H1 (cell line): ENCODE results near the gene AMOTL2. TPM values are rescaled to one million over a fixed set of nuclear protein-coding genes. Genes with fewer than 3 reads are reported as not detected.
A peak's percentile ranks its signal among the peaks of the same experiment; 100 is the strongest.

Source experiments
- CTCF ChIA-PET: fragments of 300-600 bp; sonication (Branson Sonifier 250); formaldehyde crosslinking; loops from one replicate; lab custom pipeline; 2021; ENCODE audit not compliant: partially characterized antibody; lab: Charles Lee
- POLR2A ChIA-PET: fragments of 300-600 bp; sonication (Branson Sonifier 250); formaldehyde crosslinking; loops from one replicate; lab custom pipeline; 2021; ENCODE audit warnings: inconsistent platforms; ENCODE audit not compliant: partially characterized antibody; lab: Charles Lee
- DNase-seq, 2 experiments: peaks; one replicate each; pipeline versions ENCODE4 v3.0.0 to v3.0.0-alpha.2; 2010 to 2022; ENCODE audit warnings: low spot score in 2 of 2, low read depth in 1 of 2, mixed read lengths in 1 of 2
- FAIRE-seq: peaks from 2 replicates; lab custom pipeline; 2011; peaks lifted over from hg19 to GRCh38; lab: Jason Lieb, UNC
- H2AFZ ChIP-seq: 2 replicates; pipeline ENCODE4 v1.8.1; 2012; ENCODE audit warnings: low read length, inconsistent platforms
- H2AK5ac ChIP-seq: 2 replicates; pipeline ENCODE4 v1.6.1; 2013; ENCODE audit warnings: low read depth, low read length
- H2BK120ac ChIP-seq: replicated peaks from 2 replicates; pipeline ENCODE3; 2013; ENCODE audit warnings: low read depth, low read length, inconsistent platforms
- H2BK12ac ChIP-seq: 2 replicates; pipeline ENCODE4 v1.6.1; 2013; ENCODE audit warnings: low read depth, low read length
- H2BK15ac ChIP-seq: 2 replicates; pipeline ENCODE4 v1.6.1; 2013; ENCODE audit warnings: low read length
- H2BK20ac ChIP-seq: 2 replicates; pipeline ENCODE4 v1.6.1; 2013; ENCODE audit warnings: low read length
- H2BK5ac ChIP-seq: 2 replicates; pipeline ENCODE4 v1.6.1; 2013; ENCODE audit warnings: low read depth, low read length
- H3K14ac ChIP-seq: 2 replicates; pipeline ENCODE4 v1.6.1; 2013; ENCODE audit warnings: inconsistent platforms; ENCODE audit not compliant: insufficient read length
- H3K18ac ChIP-seq: 2 replicates; pipeline ENCODE4 v1.6.1; 2013; ENCODE audit warnings: low read length; ENCODE audit errors: extremely low read depth
- H3K23ac ChIP-seq: 2 replicates; pipeline ENCODE4 v1.6.1; 2013; ENCODE audit warnings: inconsistent platforms; ENCODE audit not compliant: insufficient read length
- H3K23me2 ChIP-seq: 2 replicates; pipeline ENCODE4 v1.6.1; 2013; ENCODE audit warnings: low read depth, low read length
- H3K27ac ChIP-seq: 2 replicates; pipeline ENCODE4 v1.6.1; 2011; ENCODE audit warnings: low read depth, low read length, inconsistent platforms
- H3K27me3 ChIP-seq, 4 experiments: replicated peaks in 1 of 4; 1 replicate in 1 of 4; 2 replicates in 3 of 4; pipeline versions ENCODE4 v1.6.1 to v1.8.1; 2011 to 2013; ENCODE audit warnings: low read length in 3 of 4, mild to moderate bottlenecking in 3 of 4, inconsistent platforms in 2 of 4, mixed read lengths in 2 of 4, moderate library complexity in 1 of 4; ENCODE audit not compliant: control insufficient read depth in 3 of 4, insufficient read depth in 3 of 4; ENCODE audit errors: extremely low read depth in 1 of 4
- H3K36me3 ChIP-seq, 4 experiments: 2 replicates each; pipeline versions ENCODE4 v1.6.1 to v1.8.1; 2011 to 2013; ENCODE audit warnings: mild to moderate bottlenecking in 4 of 4, low read length in 3 of 4, moderate library complexity in 2 of 4, control low read depth in 1 of 4, inconsistent platforms in 1 of 4; ENCODE audit not compliant: insufficient read depth in 4 of 4, control insufficient read depth in 2 of 4
- H3K4ac ChIP-seq: replicated peaks from 2 replicates; pipeline ENCODE3; 2013; ENCODE audit warnings: low read length, low read depth, mixed read lengths, inconsistent platforms; ENCODE audit not compliant: insufficient read length
- H3K4me1 ChIP-seq, 4 experiments: replicated peaks in 1 of 4; 1 replicate in 1 of 4; 2 replicates in 3 of 4; pipeline versions ENCODE4 v1.6.1 to v1.8.1; 2011 to 2013; ENCODE audit warnings: low read length in 3 of 4, inconsistent platforms in 2 of 4, mixed read lengths in 1 of 4; ENCODE audit not compliant: insufficient read depth in 4 of 4, control insufficient read depth in 3 of 4
- H3K4me2 ChIP-seq, 2 experiments: 2 replicates each; pipeline versions ENCODE4 v1.6.1 to v1.8.1; 2011 to 2013; ENCODE audit warnings: low read depth in 2 of 2, low read length in 2 of 2, control low read depth in 1 of 2, inconsistent platforms in 1 of 2, mild to moderate bottlenecking in 1 of 2; ENCODE audit not compliant: insufficient read depth in 1 of 2
- H3K4me3 ChIP-seq, 4 experiments: fragments of 200-600, 300-600 bp in 1 of 4; sonication (generic), shearing (Covaris generic), sonication (Bioruptor Twin) in 1 of 4; 2 replicates each; pipeline versions ENCODE4 v1.5.1 to v1.8.1; 2011 to 2016; ENCODE audit warnings: low read length in 4 of 4, low read depth in 3 of 4, control low read depth in 2 of 4, inconsistent platforms in 2 of 4, mild to moderate bottlenecking in 2 of 4, mixed read lengths in 1 of 4, moderate library complexity in 1 of 4; ENCODE audit not compliant: insufficient read depth in 2 of 4; ENCODE audit errors: extremely low read depth in 1 of 4
- H3K56ac ChIP-seq: replicated peaks from 2 replicates; pipeline ENCODE3; 2013; ENCODE audit warnings: low read depth, mild to moderate bottlenecking, mixed read lengths, low read length, inconsistent platforms; ENCODE audit not compliant: insufficient read length
- H3K79me1 ChIP-seq: 2 replicates; pipeline ENCODE4 v1.6.1; 2013; ENCODE audit warnings: low read depth, low read length, control low read depth
- H3K79me2 ChIP-seq, 2 experiments: 2 replicates each; pipeline versions ENCODE4 v1.6.1 to v1.8.1; 2012 to 2013; ENCODE audit warnings: low read length in 2 of 2, mild to moderate bottlenecking in 2 of 2, inconsistent platforms in 1 of 2; ENCODE audit not compliant: insufficient read depth in 2 of 2, control insufficient read depth in 1 of 2
- H3K9ac ChIP-seq, 4 experiments: replicated peaks in 1 of 4; 1 replicate in 1 of 4; 2 replicates in 3 of 4; pipeline versions ENCODE4 v1.6.1 to v1.8.1; 2011 to 2013; ENCODE audit warnings: low read depth in 3 of 4, low read length in 3 of 4, control low read depth in 2 of 4, mild to moderate bottlenecking in 2 of 4, moderate library complexity in 2 of 4, inconsistent platforms in 1 of 4; ENCODE audit errors: extremely low read depth in 1 of 4
- H3K9me3 ChIP-seq, 2 experiments: 2 replicates each; pipeline versions ENCODE4 v1.6.1 to v1.8.1; 2012 to 2013; ENCODE audit warnings: mild to moderate bottlenecking in 2 of 2, moderate library complexity in 2 of 2, control low read depth in 1 of 2, inconsistent platforms in 1 of 2, low read depth in 1 of 2, low read length in 1 of 2, mixed read lengths in 1 of 2; ENCODE audit not compliant: insufficient read depth in 2 of 2
- H4K20me1 ChIP-seq, 2 experiments: replicated peaks in 1 of 2; 2 replicates each; pipeline versions ENCODE3 to v1.8.1; 2011 to 2013; ENCODE audit warnings: inconsistent platforms in 2 of 2, low read length in 2 of 2, mild to moderate bottlenecking in 1 of 2; ENCODE audit not compliant: insufficient read depth in 2 of 2, control insufficient read depth in 1 of 2
- H4K5ac ChIP-seq: 2 replicates; pipeline ENCODE4 v1.6.1; 2013; ENCODE audit warnings: low read length, low read depth, mixed read lengths, inconsistent platforms; ENCODE audit not compliant: insufficient read length
- H4K8ac ChIP-seq: 2 replicates; pipeline ENCODE4 v1.8.0; 2013; ENCODE audit warnings: mild to moderate bottlenecking, moderate library complexity, low read length, inconsistent platforms; ENCODE audit not compliant: insufficient read depth; ENCODE audit errors: extremely low read depth
- H4K91ac ChIP-seq: replicated peaks from 2 replicates; pipeline ENCODE3; 2013; ENCODE audit warnings: low read length, mixed read lengths, inconsistent platforms; ENCODE audit not compliant: insufficient read length
- CBX5 ChIP-seq: fragments of 300-800, 300-1000 bp; sonication (generic); IDR thresholded peaks from 2 replicates; pipeline ENCODE4 v1.7.1; 2016; ENCODE audit warnings: antibody characterized with exemption, low read length, low read depth
- EZH2 ChIP-seq: fragments of 200-600 bp; sonication (generic); IDR thresholded peaks from 2 replicates; pipeline ENCODE4 v1.7.1; 2012; ENCODE audit warnings: low read depth, mild to moderate bottlenecking, moderate library complexity, low read length, inconsistent platforms; ENCODE audit not compliant: severe bottlenecking
- KDM5A ChIP-seq: fragments of 200-600 bp; IDR thresholded peaks from 2 replicates; pipeline ENCODE4 v1.7.1; 2012; ENCODE audit warnings: mild to moderate bottlenecking, low read length, inconsistent platforms, mixed read lengths
- NRF1 ChIP-seq: IDR thresholded peaks from 2 replicates; pipeline ENCODE4 v1.6.1; 2011; ENCODE audit warnings: mild to moderate bottlenecking, low read depth, low read length, improper control_type of control experiment
- RBBP5 ChIP-seq: IDR thresholded peaks from 2 replicates; pipeline ENCODE4 v1.7.1; 2012; ENCODE audit warnings: low read depth, mild to moderate bottlenecking, inconsistent platforms, low read length, moderate library complexity, borderline replicate concordance
- SAP30 ChIP-seq: fragments of 300-600 bp; sonication (generic); IDR thresholded peaks from 2 replicates; pipeline ENCODE4 v1.7.1; 2012; ENCODE audit warnings: low read length, moderate library complexity, mild to moderate bottlenecking, inconsistent platforms; ENCODE audit not compliant: insufficient read depth, insufficient replicate concordance
- TCF12 ChIP-seq: IDR thresholded peaks from 2 replicates; pipeline ENCODE4 v1.6.1; 2011; ENCODE audit warnings: low read depth, mild to moderate bottlenecking, low read length
- WGBS, 2 experiments: shearing (Covaris generic) in 1 of 2; methylation state at CpG; one replicate each; pipeline versions ENCODE4 v1.1.6 to v1.1.7; 2013 to 2015; ENCODE audit warnings: low lambda C conversion rate in 2 of 2, mixed read lengths in 2 of 2, inconsistent platforms in 1 of 2, low coverage in 1 of 2, missing lambda C conversion rate in 1 of 2; ENCODE audit not compliant: insufficient replicate concordance in 2 of 2, insufficient coverage in 1 of 2, insufficient read length in 1 of 2; ENCODE audit errors: extremely low coverage in 1 of 2, missing lambda C conversion rate in 1 of 2; 5-methylcytosine and 5-hydroxymethylcytosine counted together
- polyA plus RNA-seq, 7 experiments: library from polyadenylated mRNA; depleted of rRNA in 3 of 7; stranded (reverse) in 5 of 7; unstranded in 2 of 7; fragments of >200 nt in 5 of 7; fragments of 200-250 nt in 2 of 7; gene quantifications; 1 replicate in 5 of 7; 2 replicates in 1 of 7; 4 replicates in 1 of 7; pipeline versions ENCODE4 v1.2.1 to v1.2.3, GENCODE V29; 2011 to 2013; ENCODE audit warnings: missing spikeins in 2 of 7, mixed read lengths in 2 of 7
- total RNA-seq: library from RNA; stranded (reverse); fragmentation: NEBNext Ultra II Directional; extraction: Animal tissue kit (Norgen Biotek cat#: 25700); gene quantifications from 2 replicates; pipeline ENCODE4 v1.2.1, GENCODE V29; 2021
- TF ChIP-seq, protein P1 (sequence below): IDR thresholded peaks from 2 replicates; pipeline ENCODE4 v1.6.1; 2011; ENCODE audit warnings: low read length, improper control_type of control experiment

Gene AMOTL2
- total and polyA plus RNA-seq, 2 of the 8 experiments (the other 6 are each of a cell fraction or from before 2014, with no cell fraction given): 19.0 to 63.7 TPM

DNA sequence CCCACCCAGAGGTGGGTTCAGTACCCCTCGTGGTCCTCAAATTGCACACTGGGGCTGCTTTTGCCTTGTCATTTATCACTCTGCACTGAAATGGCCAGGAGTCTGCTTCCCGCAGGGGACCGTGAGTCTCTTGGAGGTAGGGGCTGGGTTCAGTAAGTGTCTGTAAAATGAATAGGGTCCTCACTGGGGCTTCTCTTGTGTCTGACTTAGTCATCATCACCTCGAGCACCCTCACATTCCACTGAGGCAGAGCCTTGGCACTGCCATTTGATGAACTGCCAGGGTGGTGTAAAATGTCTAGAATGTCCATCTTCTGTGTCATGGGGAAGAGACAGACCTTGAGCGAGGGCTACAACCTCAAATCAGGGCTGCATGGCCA is 62.6 kb downstream of the AMOTL2 start:
- H3K18ac ChIP-seq: no peak overlapping the region
- H3K4ac ChIP-seq: no peak overlapping the region
- no peak overlapping the region for H4K5ac ChIP-seq
- no peak overlapping the region for H3K4me2 ChIP-seq
- H2BK5ac ChIP-seq: no peak overlapping the region
- H3K9ac ChIP-seq: no peak overlapping the region
- peaks cover 6 to 34% (median 22%) of the 10 kb centered on the region in 4 experiments for H3K27me3 ChIP-seq
- CTCF ChIA-PET: interaction anchor here (0.6 to 10.1 kb wide), 18 partner anchors 10 to 317 kb away, joined by 3 to 118 read pairs (median 4); partner anchors contain the start of gene AMOTL2
- peak overlapping the region; percentile 24; the same call in 1 of the 2 replicates for H2BK15ac ChIP-seq
- FAIRE-seq (no peak), DNase-seq (no peak)
- H2BK12ac ChIP-seq: peak overlapping the region; percentile 86
- H3K9me3 ChIP-seq: no peaks in the 10 kb centered on the region
- no peaks in the 10 kb centered on the region for H3K79me1 ChIP-seq
- no peaks in the 10 kb centered on the region for H3K79me2 ChIP-seq
- H2BK20ac ChIP-seq: peak overlapping the region; percentile 91
- H3K27ac ChIP-seq: no peak overlapping the region
- H2AK5ac ChIP-seq: peak overlapping the region; percentile 66; the same call in 1 of the 2 replicates
- H3K4me3 ChIP-seq: no peak overlapping the region
- H2AFZ ChIP-seq: no peak overlapping the region
- no peaks in the 10 kb centered on the region; the same call in 1 of the 2 replicates for H3K23me2 ChIP-seq
- H2BK120ac ChIP-seq: no peak overlapping the region
- POLR2A ChIA-PET: interaction anchor here (2.1 to 27.3 kb wide), 3 partner anchors 16 to 174 kb away, joined by 7 to 804 read pairs (median 12); partner anchors contain the start of genes AMOTL2, ANAPC13 and CEP63
- no peaks in the 10 kb centered on the region for H4K20me1 ChIP-seq
- peaks cover 15 to 35% (median 22%) of the 10 kb centered on the region in 4 experiments for H3K4me1 ChIP-seq
- H4K91ac ChIP-seq: no peak overlapping the region
- H3K23ac ChIP-seq: no peak overlapping the region
- H4K8ac ChIP-seq: no peak overlapping the region
- H3K36me3 ChIP-seq: no peaks in the 10 kb centered on the region
- no peak overlapping the region for H3K14ac ChIP-seq
- no peak overlapping the region for H3K56ac ChIP-seq
- WGBS, 2 experiments: 88% methylated on average over 5 of the region's 5 CpGs; no CpG with 5 or more reads in 1 of the 2 experiments
- no peak for TF ChIP-seq KDM5A
- TF ChIP-seq SAP30: no peak
- no peak for TF ChIP-seq CBX5
- TF ChIP-seq EZH2: no peak
- TF ChIP-seq RBBP5: no peak
- TF ChIP-seq, protein P1, sequence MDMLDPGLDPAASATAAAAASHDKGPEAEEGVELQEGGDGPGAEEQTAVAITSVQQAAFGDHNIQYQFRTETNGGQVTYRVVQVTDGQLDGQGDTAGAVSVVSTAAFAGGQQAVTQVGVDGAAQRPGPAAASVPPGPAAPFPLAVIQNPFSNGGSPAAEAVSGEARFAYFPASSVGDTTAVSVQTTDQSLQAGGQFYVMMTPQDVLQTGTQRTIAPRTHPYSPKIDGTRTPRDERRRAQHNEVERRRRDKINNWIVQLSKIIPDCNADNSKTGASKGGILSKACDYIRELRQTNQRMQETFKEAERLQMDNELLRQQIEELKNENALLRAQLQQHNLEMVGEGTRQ: no peak
- TF ChIP-seq NRF1: no peak
- TF ChIP-seq TCF12: no peak
